ENCODE measurements around the gene PPL.

DNA sequence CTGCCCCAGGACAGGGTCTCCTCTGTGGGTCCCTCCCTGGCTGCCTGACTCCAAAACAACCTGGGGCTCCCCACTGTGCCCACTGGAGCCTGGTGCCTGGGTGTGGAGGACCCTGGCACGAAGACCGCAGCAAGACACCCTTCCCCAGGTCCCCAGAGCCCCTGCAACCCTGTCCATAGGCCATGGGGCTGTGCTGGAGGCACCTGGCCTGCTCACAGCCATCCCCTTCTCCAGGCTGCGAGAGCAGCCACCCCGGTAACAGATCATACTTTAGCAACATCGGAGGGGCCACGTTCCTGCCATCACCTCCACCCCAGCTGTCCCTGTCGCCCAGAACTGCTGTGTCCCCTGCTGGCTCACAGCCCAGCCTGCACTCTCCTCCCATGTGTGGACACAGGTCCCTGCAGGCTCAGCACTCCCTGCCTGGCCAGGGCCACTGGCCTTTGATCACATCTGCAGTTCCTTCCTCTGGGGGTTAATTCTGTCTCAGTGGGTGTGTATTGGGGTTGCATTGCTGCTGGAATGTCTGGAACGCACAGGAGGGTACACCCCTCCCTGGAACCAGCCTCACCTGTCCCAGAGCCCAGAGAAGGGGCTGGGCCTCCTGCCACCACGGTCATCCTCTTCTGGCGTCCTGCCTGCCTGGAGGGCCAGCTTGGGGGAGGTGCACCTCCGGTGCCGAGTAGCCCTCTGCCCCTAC is 12.2 kb downstream of the PPL start:
- TF ChIP-seq CTCF (IDR thresholded peaks at IDR 0.05) (no peak), POLR2A (IDR thresholded peaks at IDR 0.05) (no peak)

All from tibial nerve (tissue), 3 donors.